Liver (tissue), 3 donors: Measurements from ENCODE around the gene NAIF1.
A peak's percentile ranks its signal among the peaks of the same experiment; 100 is the strongest.

Source experiments
- ATF3 ChIP-seq: IDR thresholded peaks from 2 replicates; pipeline ENCODE4 v1.6.1; 2016; ENCODE audit warnings: antibody characterized with exemption
- CTCF ChIP-seq: fragments of 150-350 bp; IDR thresholded peaks from 2 replicates; pipeline ENCODE4 v1.5.1; 2017; ENCODE audit warnings: improper control_type of control experiment, low read depth, low read length; ENCODE audit not compliant: missing input control
- EGR1 ChIP-seq, 2 donors: IDR thresholded peaks; 2 replicates each; pipeline ENCODE4 v1.6.1; 2016 to 2018; ENCODE audit warnings: antibody characterized with exemption in 2 of 2, low read depth in 2 of 2
- GABPA ChIP-seq, 2 donors: IDR thresholded peaks in 1 of 2; conservative IDR thresholded peaks in 1 of 2; 2 replicates each; pipeline ENCODE4 v1.6.1; 2016; ENCODE audit warnings: antibody characterized with exemption in 2 of 2, mild to moderate bottlenecking in 1 of 2, moderate library complexity in 1 of 2
- MAX ChIP-seq: IDR thresholded peaks from 2 replicates; pipeline ENCODE4 v1.6.1; 2016; ENCODE audit warnings: antibody characterized with exemption
- RAD21 ChIP-seq, 2 donors: IDR thresholded peaks; 2 replicates each; pipeline ENCODE4 v1.6.1; 2016; ENCODE audit warnings: antibody characterized with exemption in 2 of 2, mild to moderate bottlenecking in 2 of 2
- REST ChIP-seq: IDR thresholded peaks from 2 replicates; pipeline ENCODE4 v1.6.1; 2016; ENCODE audit warnings: antibody characterized with exemption, mild to moderate bottlenecking
- SP1 ChIP-seq: IDR thresholded peaks from 2 replicates; pipeline ENCODE4 v1.6.1; 2018; ENCODE audit warnings: antibody characterized with exemption, mild to moderate bottlenecking
- TAF1 ChIP-seq: conservative IDR thresholded peaks from 2 replicates; pipeline ENCODE4 v1.6.1; 2016; ENCODE audit warnings: antibody characterized with exemption, mild to moderate bottlenecking
- YY1 ChIP-seq: IDR thresholded peaks from 2 replicates; pipeline ENCODE4 v1.6.1; 2016; ENCODE audit warnings: antibody characterized with exemption, mild to moderate bottlenecking
- ZBTB33 ChIP-seq: IDR thresholded peaks from 2 replicates; pipeline ENCODE4 v1.6.1; 2016; ENCODE audit warnings: antibody characterized with exemption
- donor health status: healthy.
- donor health status: healthy.

GRCh38 chr9:128066713-128067644 lies at the start of gene NAIF1:
- no peak for TF ChIP-seq CTCF
- TF ChIP-seq ATF3: peak; percentile 11
- peak; percentile 94 for TF ChIP-seq EGR1 (IDR thresholded peaks at IDR 0.05; ENCODE audit: low read depth in 2 of 2)
- TF ChIP-seq RAD21 (IDR thresholded peaks at IDR 0.05): no peak
- TF ChIP-seq ZBTB33: no peak
- TF ChIP-seq YY1: peak; percentile 84
- peak; percentile 75 to 90 for TF ChIP-seq GABPA (IDR thresholded peaks at IDR 0.05 in 1 of 2, conservative IDR thresholded peaks at IDR 0.05 in 1 of 2)
- no peak for TF ChIP-seq REST
- no peak for TF ChIP-seq MAX
- TF ChIP-seq TAF1: no peak
- TF ChIP-seq SP1: peak; percentile 99
